SJCRH30 (cell line): ENCODE data around the gene PLPP4. TPM values are rescaled to one million over a fixed set of nuclear protein-coding genes. Genes with fewer than 3 reads are reported as not detected.

Experiments
- DNase-seq, 2 experiments: peaks; one replicate each; pipeline ENCODE4 v3.0.0-alpha.2; 2015 to 2020
- H3K27ac ChIP-seq: fragments of 250-450 bp; sonication (Bioruptor Pico); 2 replicates; pipeline ENCODE4 v1.5.1; 2020; ENCODE audit warnings: mild to moderate bottlenecking, moderate library complexity
- H3K27me3 ChIP-seq: fragments of 250-450 bp; sonication (Bioruptor Pico); 2 replicates; pipeline ENCODE4 v1.5.1; 2020; ENCODE audit warnings: mild to moderate bottlenecking, moderate library complexity
- H3K36me3 ChIP-seq: fragments of 250-450 bp; sonication (Bioruptor Pico); 2 replicates; pipeline ENCODE4 v1.5.1; 2020; ENCODE audit warnings: mild to moderate bottlenecking, moderate library complexity
- H3K4me1 ChIP-seq: fragments of 250-450 bp; sonication (Bioruptor Pico); 2 replicates; pipeline ENCODE4 v1.5.1; 2020; ENCODE audit warnings: mild to moderate bottlenecking, moderate library complexity
- H3K4me3 ChIP-seq: fragments of 250-450 bp; sonication (Bioruptor Pico); 2 replicates; pipeline ENCODE4 v1.5.1; 2020; ENCODE audit warnings: mild to moderate bottlenecking, moderate library complexity
- H3K9me3 ChIP-seq: fragments of 250-450 bp; sonication (Bioruptor Pico); replicated peaks from 2 replicates; pipeline ENCODE4 v1.5.1; 2020; ENCODE audit warnings: mild to moderate bottlenecking, moderate library complexity
- total RNA-seq: library from RNA; depleted of rRNA; stranded (reverse); fragments of >200 nt; shearing (Covaris generic); gene quantifications from 2 replicates; pipeline ENCODE4 v1.2.3, GENCODE V29; 2014

The PLPP4 gene
- total RNA-seq, 1 experiment from 2014 or later: 0.12 TPM

- no peaks in the 10 kb centered on the region for H3K27me3 ChIP-seq
- H3K4me1 ChIP-seq: no peaks in the 10 kb centered on the region
- H3K9me3 ChIP-seq: no peaks in the 10 kb centered on the region
- no peak overlapping the region for H3K4me3 ChIP-seq
- DNase-seq: no peak
- no peaks in the 10 kb centered on the region for H3K36me3 ChIP-seq
- H3K27ac ChIP-seq: no peak overlapping the region
These were observed 8.1 kb downstream of the PLPP4 start for GRCh38 chr10:120465138-120465537.

GRCh38 chr10:120466006-120466405, 9.0 kb downstream of the PLPP4 start:
- Histone ChIP-seq H3K27me3 (no peaks in the 10 kb centered on the region), H3K4me3 (no peak overlapping the region), H3K36me3 (no peaks in the 10 kb centered on the region), H3K4me1 (no peaks in the 10 kb centered on the region), H3K27ac (no peak overlapping the region), H3K9me3 (no peaks in the 10 kb centered on the region)
- no peak for DNase-seq

GRCh38 chr10:120473593-120473992, 16.6 kb downstream of the PLPP4 start:
- no peaks in the 10 kb centered on the region for H3K9me3 ChIP-seq
- no peak overlapping the region for H3K4me3 ChIP-seq
- no peaks in the 10 kb centered on the region for H3K36me3 ChIP-seq
- DNase-seq: no peak
- no peaks in the 10 kb centered on the region for H3K4me1 ChIP-seq
- peaks cover 5% of the 10 kb centered on the region; the same call in 1 of the 2 replicates for H3K27me3 ChIP-seq
- no peak overlapping the region for H3K27ac ChIP-seq

GRCh38 chr10:120474956-120475355, 17.9 kb downstream of the PLPP4 start:
- Histone ChIP-seq H3K4me3 (no peak overlapping the region), H3K27me3 (peaks cover 5% of the 10 kb centered on the region; the same call in 1 of the 2 replicates), H3K9me3 (no peaks in the 10 kb centered on the region), H3K27ac (no peak overlapping the region), H3K36me3 (no peaks in the 10 kb centered on the region), H3K4me1 (no peaks in the 10 kb centered on the region)
- DNase-seq: no peak

- Histone ChIP-seq H3K36me3 (no peaks in the 10 kb centered on the region), H3K27ac (no peak overlapping the region), H3K9me3 (no peaks in the 10 kb centered on the region), H3K4me3 (no peak overlapping the region), H3K27me3 (peaks cover 5% of the 10 kb centered on the region; the same call in 1 of the 2 replicates), H3K4me1 (no peaks in the 10 kb centered on the region)
- DNase-seq: no peak
These were observed 19.1 kb downstream of the PLPP4 start for GRCh38 chr10:120475844-120476791.

GRCh38 chr10:120477021-120477742, 20.2 kb downstream of the PLPP4 start:
- Histone ChIP-seq H3K27me3 (peaks cover 5% of the 10 kb centered on the region; the same call in 1 of the 2 replicates), H3K4me1 (no peaks in the 10 kb centered on the region), H3K9me3 (no peaks in the 10 kb centered on the region), H3K36me3 (no peaks in the 10 kb centered on the region), H3K4me3 (no peak overlapping the region), H3K27ac (no peak overlapping the region)
- DNase-seq: no peak

GRCh38 chr10:120477743-120478141, 20.7 kb downstream of the PLPP4 start:
- Histone ChIP-seq H3K9me3 (no peaks in the 10 kb centered on the region), H3K4me3 (no peak overlapping the region), H3K27ac (no peak overlapping the region), H3K36me3 (no peaks in the 10 kb centered on the region), H3K27me3 (peaks cover 5% of the 10 kb centered on the region; the same call in 1 of the 2 replicates), H3K4me1 (no peaks in the 10 kb centered on the region)
- no peak for DNase-seq

- Histone ChIP-seq H3K27ac (no peak overlapping the region), H3K27me3 (peaks cover 5% of the 10 kb centered on the region; the same call in 1 of the 2 replicates), H3K9me3 (no peaks in the 10 kb centered on the region), H3K4me3 (no peak overlapping the region), H3K36me3 (no peaks in the 10 kb centered on the region), H3K4me1 (no peaks in the 10 kb centered on the region)
- DNase-seq: no peak
These were observed 21.4 kb downstream of the PLPP4 start for GRCh38 chr10:120478386-120478785.

- H3K27ac ChIP-seq: no peak overlapping the region
- no peaks in the 10 kb centered on the region for H3K9me3 ChIP-seq
- H3K4me3 ChIP-seq: no peak overlapping the region
- H3K4me1 ChIP-seq: no peaks in the 10 kb centered on the region
- DNase-seq: no peak
- no peaks in the 10 kb centered on the region for H3K36me3 ChIP-seq
- peaks cover 5% of the 10 kb centered on the region; the same call in 1 of the 2 replicates for H3K27me3 ChIP-seq
These were observed 22.5 kb downstream of the PLPP4 start for GRCh38 chr10:120479506-120479905.

GRCh38 chr10:120480065-120480600, 23.1 kb downstream of the PLPP4 start:
- H3K27ac ChIP-seq: no peak overlapping the region
- no peak overlapping the region for H3K4me3 ChIP-seq
- H3K9me3 ChIP-seq: no peaks in the 10 kb centered on the region
- no peak for DNase-seq
- H3K4me1 ChIP-seq: no peaks in the 10 kb centered on the region
- H3K27me3 ChIP-seq: peaks cover 5% of the 10 kb centered on the region; the same call in 1 of the 2 replicates
- H3K36me3 ChIP-seq: no peaks in the 10 kb centered on the region

- H3K9me3 ChIP-seq: no peaks in the 10 kb centered on the region
- no peak overlapping the region for H3K27ac ChIP-seq
- peaks cover 5% of the 10 kb centered on the region; the same call in 1 of the 2 replicates for H3K27me3 ChIP-seq
- no peaks in the 10 kb centered on the region for H3K36me3 ChIP-seq
- DNase-seq: no peak
- no peaks in the 10 kb centered on the region for H3K4me1 ChIP-seq
- H3K4me3 ChIP-seq: no peak overlapping the region
These were observed 23.8 kb downstream of the PLPP4 start for GRCh38 chr10:120480848-120481247.

GRCh38 chr10:120483006-120483405, 26.0 kb downstream of the PLPP4 start:
- Histone ChIP-seq H3K4me3 (no peak overlapping the region), H3K36me3 (no peaks in the 10 kb centered on the region), H3K9me3 (no peaks in the 10 kb centered on the region), H3K27ac (no peak overlapping the region), H3K4me1 (no peaks in the 10 kb centered on the region), H3K27me3 (no peaks in the 10 kb centered on the region)
- no peak for DNase-seq

GRCh38 chr10:120483651-120484301, 26.7 kb downstream of the PLPP4 start:
- no peak for DNase-seq
- Histone ChIP-seq H3K4me3 (no peak overlapping the region), H3K36me3 (no peaks in the 10 kb centered on the region), H3K4me1 (no peaks in the 10 kb centered on the region), H3K27ac (no peak overlapping the region), H3K27me3 (no peaks in the 10 kb centered on the region), H3K9me3 (no peaks in the 10 kb centered on the region)

GRCh38 chr10:120485946-120486345, 28.9 kb downstream of the PLPP4 start:
- H3K4me1 ChIP-seq: no peaks in the 10 kb centered on the region
- H3K9me3 ChIP-seq: no peaks in the 10 kb centered on the region
- H3K4me3 ChIP-seq: no peak overlapping the region
- no peaks in the 10 kb centered on the region for H3K36me3 ChIP-seq
- H3K27me3 ChIP-seq: no peaks in the 10 kb centered on the region
- no peak overlapping the region for H3K27ac ChIP-seq
- DNase-seq: no peak
